ENCODE data around the gene KHSRP.

The KHSRP gene

GRCh38 chr19:6379744-6380143, 44.9 kb downstream of the KHSRP start:
- TF ChIP-seq POLR2A (IDR thresholded peaks at IDR 0.05; ENCODE audit: low read length) (no peak), GATA1 (IDR thresholded peaks at IDR 0.05; ENCODE audit: low read depth, low read length) (no peak)
- no peak for DNase-seq

GRCh38 chr19:6378486-6378885, 46.1 kb downstream of the KHSRP start:
- no peak for DNase-seq
- TF ChIP-seq GATA1 (IDR thresholded peaks at IDR 0.05; ENCODE audit: low read depth, low read length) (no peak), POLR2A (IDR thresholded peaks at IDR 0.05; ENCODE audit: low read length) (no peak)

GRCh38 chr19:6378041-6378440, 46.6 kb downstream of the KHSRP start:
- TF ChIP-seq GATA1 (IDR thresholded peaks at IDR 0.05; ENCODE audit: low read depth, low read length) (no peak), POLR2A (IDR thresholded peaks at IDR 0.05; ENCODE audit: low read length) (no peak)
- DNase-seq = no peak

- TF ChIP-seq GATA1 (IDR thresholded peaks at IDR 0.05; ENCODE audit: low read depth, low read length) (no peak), POLR2A (IDR thresholded peaks at IDR 0.05; ENCODE audit: low read length) (no peak)
- DNase-seq = no peak
These were observed 48.0 kb downstream of the KHSRP start for GRCh38 chr19:6376512-6377190.

- DNase-seq = no peak
- TF ChIP-seq GATA1 (IDR thresholded peaks at IDR 0.05; ENCODE audit: low read depth, low read length) = no peak
- no peak for TF ChIP-seq POLR2A (IDR thresholded peaks at IDR 0.05; ENCODE audit: low read length)
These were observed 49.1 kb downstream of the KHSRP start, which contains the start of gene PSPN for GRCh38 chr19:6375411-6376010. PSPN (minus strand) TSS chr19:6375933; CDS start chr19:6375849, 84 bp downstream.

GRCh38 chr19:6374711-6375410, 49.8 kb downstream of the KHSRP start:
- TF ChIP-seq GATA1 (IDR thresholded peaks at IDR 0.05; ENCODE audit: low read depth, low read length) (no peak), POLR2A (IDR thresholded peaks at IDR 0.05; ENCODE audit: low read length) (no peak)
- DNase-seq = no peak

- TF ChIP-seq GATA1 (IDR thresholded peaks at IDR 0.05; ENCODE audit: low read depth, low read length) (no peak), POLR2A (IDR thresholded peaks at IDR 0.05; ENCODE audit: low read length) (no peak)
These were observed 50.4 kb downstream of the KHSRP start for GRCh38 chr19:6374161-6374709.

GRCh38 chr19:6373813-6374108, 50.9 kb downstream of the KHSRP start:
- peak in 1 of 2 experiments; percentile 67 for DNase-seq
- TF ChIP-seq GATA1 (IDR thresholded peaks at IDR 0.05; ENCODE audit: low read depth, low read length) = no peak
- no peak for TF ChIP-seq POLR2A (IDR thresholded peaks at IDR 0.05; ENCODE audit: low read length)

More at GRCh38 chr19:6374161-6374709, 50.4 kb downstream of the KHSRP start:
- no peak for DNase-seq

- TF ChIP-seq POLR2A (IDR thresholded peaks at IDR 0.05; ENCODE audit: low read length) = no peak
- TF ChIP-seq GATA1 (IDR thresholded peaks at IDR 0.05; ENCODE audit: low read depth, low read length) = no peak
- DNase-seq = peak; percentile 99 to 100
These were observed 51.4 kb downstream of the KHSRP start for GRCh38 chr19:6373096-6373812.

- TF ChIP-seq POLR2A (IDR thresholded peaks at IDR 0.05; ENCODE audit: low read length) = peak; percentile 62
- no peak for TF ChIP-seq GATA1 (IDR thresholded peaks at IDR 0.05; ENCODE audit: low read depth, low read length)
- peak; percentile 99 to 100 for DNase-seq
These were observed 52.0 kb downstream of the KHSRP start, which contains the start of gene ALKBH7 for GRCh38 chr19:6372594-6373095. ALKBH7 (plus strand) TSS chr19:6372794; CDS start chr19:6372821, 27 bp downstream.

GRCh38 chr19:6364353-6364752, 60.3 kb downstream of the KHSRP start:
- no peak for DNase-seq
- no peak for TF ChIP-seq GATA1 (IDR thresholded peaks at IDR 0.05; ENCODE audit: low read depth, low read length)
- TF ChIP-seq POLR2A (IDR thresholded peaks at IDR 0.05; ENCODE audit: low read length) = no peak

Data from erythroblast (primary cell).